ENCODE measurements around the gene B2M. TPM values are rescaled to one million over a fixed set of nuclear protein-coding genes. Genes with fewer than 3 reads are reported as not detected.

B2M gene
- total RNA-seq, 1 donor from 2014 or later: 120 TPM

DNA sequence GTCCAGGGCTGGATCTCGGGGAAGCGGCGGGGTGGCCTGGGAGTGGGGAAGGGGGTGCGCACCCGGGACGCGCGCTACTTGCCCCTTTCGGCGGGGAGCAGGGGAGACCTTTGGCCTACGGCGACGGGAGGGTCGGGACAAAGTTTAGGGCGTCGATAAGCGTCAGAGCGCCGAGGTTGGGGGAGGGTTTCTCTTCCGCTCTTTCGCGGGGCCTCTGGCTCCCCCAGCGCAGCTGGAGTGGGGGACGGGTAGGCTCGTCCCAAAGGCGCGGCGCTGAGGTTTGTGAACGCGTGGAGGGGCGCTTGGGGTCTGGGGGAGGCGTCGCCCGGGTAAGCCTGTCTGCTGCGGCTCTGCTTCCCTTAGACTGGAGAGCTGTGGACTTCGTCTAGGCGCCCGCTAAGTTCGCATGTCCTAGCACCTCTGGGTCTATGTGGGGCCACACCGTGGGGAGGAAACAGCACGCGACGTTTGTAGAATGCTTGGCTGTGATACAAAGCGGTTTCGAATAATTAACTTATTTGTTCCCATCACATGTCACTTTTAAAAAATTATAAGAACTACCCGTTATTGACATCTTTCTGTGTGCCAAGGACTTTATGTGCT lies 527 bp downstream of the B2M start:
- no peak overlapping the region for H3K27ac ChIP-seq
- H3F3A ChIP-seq (ENCODE audit: low read depth): no peaks in the 10 kb centered on the region
- H3K4me1 Mint-ChIP-seq: peaks cover 19% of the 10 kb centered on the region
- peak overlapping the region; percentile 92 for H3K4me2 ChIP-seq
- no peaks in the 10 kb centered on the region for H3K79me2 ChIP-seq (ENCODE audit: low read depth)
- peaks cover 21% of the 10 kb centered on the region for H3K27me3 ChIP-seq
- peaks cover 8% of the 10 kb centered on the region for H3K36me3 Mint-ChIP-seq
- peak; percentile 52 for TF ChIP-seq EZH2phosphoT487 (IDR thresholded peaks at IDR 0.05)
- TF ChIP-seq, protein P1, sequence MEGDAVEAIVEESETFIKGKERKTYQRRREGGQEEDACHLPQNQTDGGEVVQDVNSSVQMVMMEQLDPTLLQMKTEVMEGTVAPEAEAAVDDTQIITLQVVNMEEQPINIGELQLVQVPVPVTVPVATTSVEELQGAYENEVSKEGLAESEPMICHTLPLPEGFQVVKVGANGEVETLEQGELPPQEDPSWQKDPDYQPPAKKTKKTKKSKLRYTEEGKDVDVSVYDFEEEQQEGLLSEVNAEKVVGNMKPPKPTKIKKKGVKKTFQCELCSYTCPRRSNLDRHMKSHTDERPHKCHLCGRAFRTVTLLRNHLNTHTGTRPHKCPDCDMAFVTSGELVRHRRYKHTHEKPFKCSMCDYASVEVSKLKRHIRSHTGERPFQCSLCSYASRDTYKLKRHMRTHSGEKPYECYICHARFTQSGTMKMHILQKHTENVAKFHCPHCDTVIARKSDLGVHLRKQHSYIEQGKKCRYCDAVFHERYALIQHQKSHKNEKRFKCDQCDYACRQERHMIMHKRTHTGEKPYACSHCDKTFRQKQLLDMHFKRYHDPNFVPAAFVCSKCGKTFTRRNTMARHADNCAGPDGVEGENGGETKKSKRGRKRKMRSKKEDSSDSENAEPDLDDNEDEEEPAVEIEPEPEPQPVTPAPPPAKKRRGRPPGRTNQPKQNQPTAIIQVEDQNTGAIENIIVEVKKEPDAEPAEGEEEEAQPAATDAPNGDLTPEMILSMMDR (IDR thresholded peaks at IDR 0.05): no peak
- peak overlapping the region; percentile 99 for H3K27ac Mint-ChIP-seq
- H3K4me3 Mint-ChIP-seq: peak overlapping the region; percentile 97
- no peaks in the 10 kb centered on the region for H3K36me3 ChIP-seq
- H3K9ac ChIP-seq: peak overlapping the region; percentile 11
- no peaks in the 10 kb centered on the region for H3K27me3 Mint-ChIP-seq (ENCODE audit: insufficient read depth, low read depth)
- peak; percentile 69 for DNase-seq (ENCODE audit: low spot score)
- peak overlapping the region; percentile 80 for H3K4me3 ChIP-seq
- no peaks in the 10 kb centered on the region for H3K9me3 Mint-ChIP-seq
- H2AFZ ChIP-seq (replicated peaks): peak overlapping the region; percentile 99
- no peaks in the 10 kb centered on the region for H3K9me3 ChIP-seq (ENCODE audit: low read depth)
- no peaks in the 10 kb centered on the region for H4K20me1 ChIP-seq (ENCODE audit: low read depth)
- H3K4me1 ChIP-seq: no peaks in the 10 kb centered on the region

DNA sequence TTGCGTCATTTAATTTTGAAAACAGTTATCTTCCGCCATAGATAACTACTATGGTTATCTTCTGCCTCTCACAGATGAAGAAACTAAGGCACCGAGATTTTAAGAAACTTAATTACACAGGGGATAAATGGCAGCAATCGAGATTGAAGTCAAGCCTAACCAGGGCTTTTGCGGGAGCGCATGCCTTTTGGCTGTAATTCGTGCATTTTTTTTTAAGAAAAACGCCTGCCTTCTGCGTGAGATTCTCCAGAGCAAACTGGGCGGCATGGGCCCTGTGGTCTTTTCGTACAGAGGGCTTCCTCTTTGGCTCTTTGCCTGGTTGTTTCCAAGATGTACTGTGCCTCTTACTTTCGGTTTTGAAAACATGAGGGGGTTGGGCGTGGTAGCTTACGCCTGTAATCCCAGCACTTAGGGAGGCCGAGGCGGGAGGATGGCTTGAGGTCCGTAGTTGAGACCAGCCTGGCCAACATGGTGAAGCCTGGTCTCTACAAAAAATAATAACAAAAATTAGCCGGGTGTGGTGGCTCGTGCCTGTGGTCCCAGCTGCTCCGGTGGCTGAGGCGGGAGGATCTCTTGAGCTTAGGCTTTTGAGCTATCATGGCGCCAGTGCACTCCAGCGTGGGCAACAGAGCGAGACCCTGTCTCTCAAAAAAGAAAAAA lies 1.2 kb downstream of the B2M start:
- no peaks in the 10 kb centered on the region for H3K9me3 ChIP-seq (ENCODE audit: low read depth)
- no peaks in the 10 kb centered on the region for H4K20me1 ChIP-seq (ENCODE audit: low read depth)
- no peak overlapping the region for H3K27ac ChIP-seq
- no peaks in the 10 kb centered on the region for H3K79me2 ChIP-seq (ENCODE audit: low read depth)
- H3K9me3 Mint-ChIP-seq: no peaks in the 10 kb centered on the region
- H3K4me3 Mint-ChIP-seq: peak overlapping the region; percentile 97
- H3K9ac ChIP-seq: no peak overlapping the region
- H3F3A ChIP-seq (ENCODE audit: low read depth): no peaks in the 10 kb centered on the region
- H3K36me3 Mint-ChIP-seq: peaks cover 9% of the 10 kb centered on the region
- H3K27me3 ChIP-seq: peaks cover 21% of the 10 kb centered on the region
- no peak for DNase-seq (ENCODE audit: low spot score)
- H3K4me1 Mint-ChIP-seq: peaks cover 19% of the 10 kb centered on the region
- no peaks in the 10 kb centered on the region for H3K4me1 ChIP-seq
- TF ChIP-seq EZH2phosphoT487 (IDR thresholded peaks at IDR 0.05) (no peak), EZH2 (IDR thresholded peaks at IDR 0.05) (no peak)
- TF ChIP-seq, protein P1 (IDR thresholded peaks at IDR 0.05): no peak
- H3K27me3 Mint-ChIP-seq (ENCODE audit: insufficient read depth, low read depth): no peaks in the 10 kb centered on the region
- no peak overlapping the region for H3K27ac Mint-ChIP-seq
- no peaks in the 10 kb centered on the region for H3K36me3 ChIP-seq
- H2AFZ ChIP-seq (replicated peaks): no peak overlapping the region
- peak overlapping the region; percentile 80 for H3K4me3 ChIP-seq
- peak overlapping the region; percentile 92 for H3K4me2 ChIP-seq

DNA sequence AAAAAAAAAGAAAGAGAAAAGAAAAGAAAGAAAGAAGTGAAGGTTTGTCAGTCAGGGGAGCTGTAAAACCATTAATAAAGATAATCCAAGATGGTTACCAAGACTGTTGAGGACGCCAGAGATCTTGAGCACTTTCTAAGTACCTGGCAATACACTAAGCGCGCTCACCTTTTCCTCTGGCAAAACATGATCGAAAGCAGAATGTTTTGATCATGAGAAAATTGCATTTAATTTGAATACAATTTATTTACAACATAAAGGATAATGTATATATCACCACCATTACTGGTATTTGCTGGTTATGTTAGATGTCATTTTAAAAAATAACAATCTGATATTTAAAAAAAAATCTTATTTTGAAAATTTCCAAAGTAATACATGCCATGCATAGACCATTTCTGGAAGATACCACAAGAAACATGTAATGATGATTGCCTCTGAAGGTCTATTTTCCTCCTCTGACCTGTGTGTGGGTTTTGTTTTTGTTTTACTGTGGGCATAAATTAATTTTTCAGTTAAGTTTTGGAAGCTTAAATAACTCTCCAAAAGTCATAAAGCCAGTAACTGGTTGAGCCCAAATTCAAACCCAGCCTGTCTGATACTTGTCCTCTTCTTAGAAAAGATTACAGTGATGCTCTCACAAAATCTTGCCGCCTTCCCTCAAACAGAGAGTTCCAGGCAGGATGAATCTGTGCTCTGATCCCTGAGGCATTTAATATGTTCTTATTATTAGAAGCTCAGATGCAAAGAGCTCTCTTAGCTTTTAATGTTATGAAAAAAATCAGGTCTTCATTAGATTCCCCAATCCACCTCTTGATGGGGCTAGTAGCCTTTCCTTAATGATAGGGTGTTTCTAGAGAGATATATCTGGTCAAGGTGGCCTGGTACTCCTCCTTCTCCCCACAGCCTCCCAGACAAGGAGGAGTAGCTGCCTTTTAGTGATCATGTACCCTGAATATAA lies 2.0 kb downstream of the B2M start:
- Mint-ChIP-seq H3K9me3 (no peaks in the 10 kb centered on the region), H3K4me3 (peak overlapping the region; percentile 97), H3K36me3 (peaks cover 12% of the 10 kb centered on the region), H3K4me1 (peaks cover 19% of the 10 kb centered on the region), H3K27ac (no peak overlapping the region), H3K27me3 (ENCODE audit: insufficient read depth, low read depth) (no peaks in the 10 kb centered on the region)
- Histone ChIP-seq H3K9ac (no peak overlapping the region), H3K4me1 (no peaks in the 10 kb centered on the region), H3K79me2 (ENCODE audit: low read depth) (no peaks in the 10 kb centered on the region), H3K36me3 (no peaks in the 10 kb centered on the region), H3K27me3 (peaks cover 21% of the 10 kb centered on the region), H2AFZ (replicated peaks) (no peak overlapping the region), H3K4me3 (no peak overlapping the region), H3K27ac (no peak overlapping the region), H3K9me3 (ENCODE audit: low read depth) (no peaks in the 10 kb centered on the region), H4K20me1 (ENCODE audit: low read depth) (no peaks in the 10 kb centered on the region), H3K4me2 (no peak overlapping the region), H3F3A (ENCODE audit: low read depth) (no peaks in the 10 kb centered on the region)
- TF ChIP-seq EZH2 (IDR thresholded peaks at IDR 0.05): no peak
- TF ChIP-seq EZH2phosphoT487 (IDR thresholded peaks at IDR 0.05): no peak
- TF ChIP-seq, protein P1 (IDR thresholded peaks at IDR 0.05): peak; percentile 38
- DNase-seq (ENCODE audit: low spot score): no peak
